ENCODE results near the gene TCEAL1. TPM values are rescaled to one million over a fixed set of nuclear protein-coding genes. Genes with fewer than 3 reads are reported as not detected.
A peak's percentile ranks its signal among the peaks of the same experiment; 100 is the strongest.
"Not testable (repeated sequence)": the region's sequence is repeated elsewhere in the genome, so short reads cannot be mapped to it uniquely, and the experiment has no call there.

Gene TCEAL1
- total RNA-seq (10 to 100 TPM; 10.6 to 11.1 TPM), polyA plus RNA-seq (10 to 100 TPM; 10.1 to 18.4 TPM)

- Histone ChIP-seq H3K4me1 (ENCODE audit: insufficient read depth, low read length) (peaks cover 12% of the 10 kb centered on the region), H3K27ac (ENCODE audit: low read depth, low read length) (peak within 1 kb of the TSS; percentile 64), H3K4me3 (ENCODE audit: low read length in 2 of 2) (peak within 1 kb of the TSS; percentile 36 to 67), H3K9me3 (ENCODE audit: control insufficient read depth in 1 of 2, low read length in 2 of 2) (no peaks in the 10 kb centered on the region), H3K27me3 (ENCODE audit: insufficient read depth, low read length) (no peaks in the 10 kb centered on the region), H3K36me3 (ENCODE audit: insufficient read depth, low read length) (no peaks in the 10 kb centered on the region)
- DNase-seq: peak; percentile 15 to 47 (median 25)
- Mint-ChIP-seq H3K27me3 (no peaks in the 10 kb centered on the region), H3K4me3 (peak within 1 kb of the TSS; percentile 75 to 94 (median 84)), H3K4me1 (peaks cover 7 to 17% (median 14%) of the 10 kb centered on the region in 4 donors), H3K27ac (peak within 1 kb of the TSS; percentile 41 to 95 (median 86)), H3K9me3 (no peaks in the 10 kb centered on the region), H3K36me3 (peaks cover 0 to 3% of the 10 kb centered on the region in 2 donors)
- ChIA-PET CTCF (ENCODE audit: partially characterized antibody) (no interaction called here), POLR2A (ENCODE audit: partially characterized antibody) (interaction anchor here (1.7 kb wide), 1 partner anchor 58 kb away, joined by 6 read pairs; no protein-coding TSS in a partner anchor)
- intact Hi-C loops (cut with micrococcal nuclease): loop anchor here (2.0 kb wide), 2 partner anchors 20 to 58 kb away; partner anchors contain the start of gene MORF4L2
Observed at GRCh38 chrX:103628386-103629317, at the start of gene TCEAL1. TSS of gene TCEAL1 (plus strand) at chrX:103628975. CDS start at chrX:103629917, 942 bp downstream.

GRCh38 chrX:103584596-103584995 is 44.2 kb upstream of the TCEAL1 start:
- intact Hi-C loops (cut with micrococcal nuclease): no loop called here
- H3K4me3 Mint-ChIP-seq: peak overlapping the region in 7 of 8 donors; percentile 29 to 67 (median 49)
- Histone ChIP-seq H3K9me3 (ENCODE audit: control insufficient read depth in 1 of 2, low read length in 2 of 2) (no peaks in the 10 kb centered on the region), H3K27me3 (ENCODE audit: insufficient read depth, low read length) (no peaks in the 10 kb centered on the region), H3K4me1 (ENCODE audit: insufficient read depth, low read length) (no peaks in the 10 kb centered on the region), H3K4me3 (ENCODE audit: low read length in 2 of 2) (no peak overlapping the region), H3K27ac (ENCODE audit: low read depth, low read length) (no peak overlapping the region), H3K36me3 (ENCODE audit: insufficient read depth, low read length) (no peaks in the 10 kb centered on the region)
- ChIA-PET POLR2A (ENCODE audit: partially characterized antibody) (no interaction called here), CTCF (ENCODE audit: partially characterized antibody) (no interaction called here)
- H3K4me1 Mint-ChIP-seq: peaks cover 6 to 11% (median 6%) of the 10 kb centered on the region in 4 donors
- no peaks in the 10 kb centered on the region for H3K36me3 Mint-ChIP-seq
- DNase-seq: no peak
- peaks cover 0 to 9% (median 0%) of the 10 kb centered on the region in 8 donors for H3K9me3 Mint-ChIP-seq
- H3K27ac Mint-ChIP-seq: no peak overlapping the region
- peaks cover 0 to 1% of the 10 kb centered on the region in 2 donors for H3K27me3 Mint-ChIP-seq

DNA sequence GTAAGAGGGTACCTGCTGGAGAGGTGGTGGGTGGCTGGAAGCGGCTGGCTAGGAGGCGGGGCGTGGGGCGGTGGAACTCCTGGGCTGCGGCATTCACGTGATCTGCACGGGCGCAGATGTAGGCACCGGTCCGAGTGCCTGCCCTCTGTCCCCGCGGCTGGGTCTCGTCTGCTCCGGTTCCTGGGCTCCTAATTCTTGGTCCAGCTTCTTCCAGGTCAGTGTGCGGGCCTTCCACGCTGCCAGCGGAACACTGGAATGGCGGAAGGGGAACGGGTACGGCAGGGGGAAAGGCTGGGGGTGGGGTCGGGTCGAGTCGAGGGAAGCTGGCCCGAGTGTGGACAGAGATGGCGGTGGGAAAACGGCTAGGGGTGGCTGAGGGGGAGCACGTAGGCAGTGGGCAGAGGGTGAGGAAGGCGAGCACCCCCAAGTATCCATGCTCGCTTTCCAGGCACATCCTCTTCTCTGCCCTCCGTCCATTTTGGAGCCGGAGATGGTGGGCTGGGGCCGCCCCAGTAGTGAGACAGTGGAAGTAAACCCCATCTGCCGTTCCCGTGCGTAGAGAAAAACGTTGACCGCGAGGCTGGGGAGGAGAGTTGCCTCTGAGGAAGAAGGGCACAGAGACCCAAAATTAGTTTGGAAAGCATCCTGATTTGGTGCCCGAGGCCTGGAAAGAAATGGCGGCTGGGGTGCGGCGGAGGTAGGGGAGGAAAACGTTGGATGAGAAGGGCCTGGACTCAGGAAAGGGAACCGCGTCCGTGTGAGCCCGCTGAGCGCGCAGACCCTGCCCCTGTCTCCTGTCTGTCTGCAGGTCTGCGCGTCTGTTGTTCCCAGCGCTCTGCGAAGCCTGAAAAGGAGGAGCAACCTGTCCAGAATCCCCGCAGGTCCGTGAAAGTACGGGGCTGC is 43.1 kb upstream of the TCEAL1 start, which contains the start of gene TCEAL4:
Gene TCEAL4 (plus strand): TSS at position 105 of the 903 bp plus-strand sequence. CDS start 1,161 bp downstream, outside the sequence.
- no peaks in the 10 kb centered on the region for H3K27me3 ChIP-seq (ENCODE audit: insufficient read depth, low read length)
- intact Hi-C loops (cut with micrococcal nuclease): loop anchor here (1.0 kb wide), 1 partner anchor 101 kb away; the partner anchor contains the start of gene MORF4L2
- Mint-ChIP-seq H3K4me3 (peak within 1 kb of the TSS; percentile 86 to 93 (median 91)), H3K27me3 (peaks cover 0 to under 1% of the 10 kb centered on the region in 2 donors), H3K27ac (peak within 1 kb of the TSS; percentile 18 to 87 (median 81)), H3K4me1 (peaks cover 9 to 15% (median 9%) of the 10 kb centered on the region in 4 donors), H3K9me3 (peaks cover 0 to 9% (median 0%) of the 10 kb centered on the region in 8 donors), H3K36me3 (no peaks in the 10 kb centered on the region)
- H3K36me3 ChIP-seq (ENCODE audit: insufficient read depth, low read length): no peaks in the 10 kb centered on the region
- ChIA-PET CTCF (ENCODE audit: partially characterized antibody) (interaction anchor here (0.6 kb wide), 1 partner anchor 44 kb away, joined by 3 read pairs; no protein-coding TSS in a partner anchor), POLR2A (ENCODE audit: partially characterized antibody) (no interaction called here)
- H3K4me1 ChIP-seq (ENCODE audit: insufficient read depth, low read length): peaks cover 4% of the 10 kb centered on the region
- DNase-seq: peak in 3 of 5 donors; percentile 4 to 20 (median 13)
- H3K27ac ChIP-seq (ENCODE audit: low read depth, low read length): peak within 1 kb of the TSS; percentile 26
- H3K9me3 ChIP-seq (ENCODE audit: control insufficient read depth in 1 of 2, low read length in 2 of 2): no peaks in the 10 kb centered on the region
- H3K4me3 ChIP-seq (ENCODE audit: low read length in 2 of 2): peak within 1 kb of the TSS in 1 of 2 donors; percentile 53

DNA sequence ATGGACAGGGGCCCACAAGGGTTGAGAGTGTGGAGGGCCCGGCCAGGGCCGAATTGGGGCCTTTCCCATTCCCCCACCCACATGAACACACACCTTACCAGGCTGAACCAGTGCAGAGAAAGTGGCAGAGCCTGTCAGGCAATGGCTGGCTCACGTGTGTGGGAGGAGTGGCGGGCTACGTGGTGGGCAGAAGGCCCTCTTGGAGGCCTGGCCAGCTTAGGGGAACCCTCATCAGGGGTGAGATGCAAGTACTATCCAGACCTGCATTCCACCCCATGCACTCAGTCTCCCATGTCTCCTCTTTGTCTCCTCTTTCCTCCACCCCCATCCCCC is 42.5 kb upstream of the TCEAL1 start:
- POLR2A ChIA-PET (ENCODE audit: partially characterized antibody): no interaction called here
- no peaks in the 10 kb centered on the region for H3K27me3 Mint-ChIP-seq

GRCh38 chrX:103586659-103587058 is 42.1 kb upstream of the TCEAL1 start:
- H3K27me3 Mint-ChIP-seq: no peaks in the 10 kb centered on the region
- Histone ChIP-seq H3K4me3 (ENCODE audit: low read length in 2 of 2) (no peak overlapping the region), H3K27ac (ENCODE audit: low read depth, low read length) (no peak overlapping the region), H3K4me1 (ENCODE audit: insufficient read depth, low read length) (peaks cover 4% of the 10 kb centered on the region), H3K36me3 (ENCODE audit: insufficient read depth, low read length) (no peaks in the 10 kb centered on the region), H3K27me3 (ENCODE audit: insufficient read depth, low read length) (no peaks in the 10 kb centered on the region), H3K9me3 (ENCODE audit: control insufficient read depth in 1 of 2, low read length in 2 of 2) (no peaks in the 10 kb centered on the region)
- H3K36me3 Mint-ChIP-seq: no peaks in the 10 kb centered on the region
- CTCF ChIA-PET (ENCODE audit: partially characterized antibody): no interaction called here
- peak overlapping the region; percentile 4 to 93 (median 90) for H3K4me3 Mint-ChIP-seq
- peak overlapping the region in 4 of 7 donors; percentile 3 to 69 (median 33) for H3K27ac Mint-ChIP-seq
- intact Hi-C loops (cut with micrococcal nuclease): loop anchor here (1.0 kb wide), 1 partner anchor 100 kb away; the partner anchor contains the start of gene MORF4L2
- DNase-seq: no peak
- H3K4me1 Mint-ChIP-seq: peaks cover 9 to 17% (median 10%) of the 10 kb centered on the region in 4 donors
- peaks cover 0 to 9% (median 0%) of the 10 kb centered on the region in 8 donors for H3K9me3 Mint-ChIP-seq
- POLR2A ChIA-PET (ENCODE audit: partially characterized antibody): no interaction called here

More for the DNA sequence above, 42.5 kb upstream of the TCEAL1 start:
- Mint-ChIP-seq H3K4me3 (peak overlapping the region; percentile 86 to 93 (median 91)), H3K9me3 (peaks cover 0 to 9% (median 0%) of the 10 kb centered on the region in 8 donors), H3K4me1 (peaks cover 9 to 17% (median 10%) of the 10 kb centered on the region in 4 donors), H3K36me3 (no peaks in the 10 kb centered on the region), H3K27ac (peak overlapping the region in 4 of 7 donors; percentile 4 to 72 (median 44))
- H3K4me3 ChIP-seq (ENCODE audit: low read length in 2 of 2): peak overlapping the region in 1 of 2 donors; percentile 53
- intact Hi-C loops (cut with micrococcal nuclease): loop anchor here (1.0 kb wide), 1 partner anchor 100 kb away; the partner anchor contains the start of gene MORF4L2
- peaks cover 4% of the 10 kb centered on the region for H3K4me1 ChIP-seq (ENCODE audit: insufficient read depth, low read length)
- CTCF ChIA-PET (ENCODE audit: partially characterized antibody): no interaction called here
- no peaks in the 10 kb centered on the region for H3K36me3 ChIP-seq (ENCODE audit: insufficient read depth, low read length)
- H3K27ac ChIP-seq (ENCODE audit: low read depth, low read length): no peak overlapping the region
- no peaks in the 10 kb centered on the region for H3K27me3 ChIP-seq (ENCODE audit: insufficient read depth, low read length)
- H3K9me3 ChIP-seq (ENCODE audit: control insufficient read depth in 1 of 2, low read length in 2 of 2): no peaks in the 10 kb centered on the region
- DNase-seq: no peak

DNA sequence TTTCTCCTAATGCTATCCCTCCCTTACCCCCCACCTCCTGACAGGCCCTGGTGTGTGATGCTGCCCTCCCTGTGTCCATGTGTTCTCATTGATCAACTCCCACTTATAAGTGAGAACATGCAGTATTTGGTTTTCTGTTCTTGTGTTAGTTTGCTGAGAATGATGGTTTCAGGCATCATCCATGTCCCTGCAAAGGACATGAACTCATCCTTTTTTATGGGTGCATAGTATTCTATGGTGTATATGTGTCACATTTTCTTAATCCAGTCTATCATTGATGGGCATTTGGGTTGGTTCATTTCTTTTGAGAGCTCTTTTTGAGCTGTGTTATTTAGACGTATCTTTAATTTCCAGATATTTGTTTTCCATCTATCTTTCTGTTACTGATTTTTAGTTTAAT is 36.5 kb upstream of the TCEAL1 start:
- H3K27me3 ChIP-seq (ENCODE audit: insufficient read depth, low read length); H3K27me3 Mint-ChIP-seq; H3K9me3 Mint-ChIP-seq; DNase-seq; H3K4me1 ChIP-seq (ENCODE audit: insufficient read depth, low read length); H3K36me3 ChIP-seq (ENCODE audit: insufficient read depth, low read length); H3K27ac Mint-ChIP-seq; H3K36me3 Mint-ChIP-seq; POLR2A ChIA-PET (ENCODE audit: partially characterized antibody); H3K4me1 Mint-ChIP-seq; H3K9me3 ChIP-seq (ENCODE audit: control insufficient read depth in 1 of 2, low read length in 2 of 2); H3K27ac ChIP-seq (ENCODE audit: low read depth, low read length); H3K4me3 Mint-ChIP-seq; H3K4me3 ChIP-seq (ENCODE audit: low read length in 2 of 2); intact Hi-C loops (cut with micrococcal nuclease); CTCF ChIA-PET (ENCODE audit: partially characterized antibody): not testable (repeated sequence)
